ENCODE measurements around the gene SOS2.
A peak's percentile ranks its signal among the peaks of the same experiment; 100 is the strongest.

SOS2 gene

DNA sequence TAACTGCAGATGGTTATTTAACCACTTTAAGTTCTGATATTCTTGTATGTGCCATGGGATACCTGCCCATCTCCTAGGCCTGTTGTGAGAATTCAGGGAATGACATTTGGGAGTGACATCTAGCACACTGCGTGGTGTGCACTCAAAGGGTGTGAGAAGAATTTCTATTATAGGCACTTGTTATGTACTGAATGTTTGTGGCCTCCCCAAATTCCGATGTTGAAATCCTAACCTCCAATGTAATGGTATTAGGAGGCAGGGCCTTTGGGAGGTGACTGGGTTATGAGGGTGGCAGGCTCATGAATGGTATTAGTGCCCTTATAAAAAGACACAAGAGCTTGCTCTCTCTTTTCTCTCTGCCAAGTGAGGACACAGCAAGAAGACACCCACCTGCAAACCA lies 142.6 kb downstream of the SOS2 start:
- H3K27me3 ChIP-seq (ENCODE audit: control insufficient read depth in 1 of 2, insufficient read depth in 2 of 2, low read length in 2 of 2) = no peaks in the 10 kb centered on the region
- H3K4me1 ChIP-seq (ENCODE audit: control insufficient read depth in 1 of 2, insufficient read depth in 2 of 2, low read length in 2 of 2) = peaks cover 3 to 5% of the 10 kb centered on the region in 2 donors
- H3K9ac ChIP-seq (ENCODE audit: low read depth in 1 of 2, low read length in 2 of 2) = no peak overlapping the region
- no peak overlapping the region for H3K4me3 ChIP-seq (ENCODE audit: low read depth in 1 of 2, low read length in 2 of 2)
- no peak overlapping the region for H3K27ac ChIP-seq (ENCODE audit: low read depth, low read length)
- no peaks in the 10 kb centered on the region for H3K9me3 ChIP-seq (ENCODE audit: control insufficient read depth in 1 of 2, low read length in 2 of 2)
- H3K36me3 ChIP-seq (ENCODE audit: control insufficient read depth in 1 of 2, insufficient read depth in 2 of 2, low read length in 2 of 2) = no peaks in the 10 kb centered on the region

DNA sequence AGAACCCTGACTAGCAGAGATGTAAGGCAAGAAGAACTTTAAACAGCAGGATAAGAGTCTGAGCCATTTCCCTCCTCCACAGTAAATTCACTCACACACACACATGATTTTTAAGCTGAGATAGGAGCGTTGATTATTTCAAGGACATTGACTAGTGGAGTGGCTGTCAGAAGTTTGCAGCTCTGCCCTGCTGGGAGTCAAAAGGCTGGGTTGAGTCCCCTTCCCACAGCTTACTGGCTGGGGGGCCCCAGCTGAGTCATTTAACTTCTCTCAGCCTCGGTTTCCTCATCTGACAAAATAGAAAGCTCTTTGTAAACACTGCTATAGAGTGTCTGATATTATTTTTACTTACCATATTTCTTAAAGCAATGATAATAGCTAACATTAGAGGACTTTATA lies 143.3 kb downstream of the SOS2 start:
- no peaks in the 10 kb centered on the region for H3K9me3 ChIP-seq (ENCODE audit: control insufficient read depth in 1 of 2, low read length in 2 of 2)
- H3K27me3 ChIP-seq (ENCODE audit: control insufficient read depth in 1 of 2, insufficient read depth in 2 of 2, low read length in 2 of 2) = no peaks in the 10 kb centered on the region
- H3K4me1 ChIP-seq (ENCODE audit: control insufficient read depth in 1 of 2, insufficient read depth in 2 of 2, low read length in 2 of 2) = peaks cover 5 to 9% of the 10 kb centered on the region in 2 donors
- no peak overlapping the region for H3K9ac ChIP-seq (ENCODE audit: low read depth in 1 of 2, low read length in 2 of 2)
- H3K27ac ChIP-seq (ENCODE audit: low read depth, low read length) = no peak overlapping the region
- no peaks in the 10 kb centered on the region for H3K36me3 ChIP-seq (ENCODE audit: control insufficient read depth in 1 of 2, insufficient read depth in 2 of 2, low read length in 2 of 2)
- no peak overlapping the region for H3K4me3 ChIP-seq (ENCODE audit: low read depth in 1 of 2, low read length in 2 of 2)

DNA sequence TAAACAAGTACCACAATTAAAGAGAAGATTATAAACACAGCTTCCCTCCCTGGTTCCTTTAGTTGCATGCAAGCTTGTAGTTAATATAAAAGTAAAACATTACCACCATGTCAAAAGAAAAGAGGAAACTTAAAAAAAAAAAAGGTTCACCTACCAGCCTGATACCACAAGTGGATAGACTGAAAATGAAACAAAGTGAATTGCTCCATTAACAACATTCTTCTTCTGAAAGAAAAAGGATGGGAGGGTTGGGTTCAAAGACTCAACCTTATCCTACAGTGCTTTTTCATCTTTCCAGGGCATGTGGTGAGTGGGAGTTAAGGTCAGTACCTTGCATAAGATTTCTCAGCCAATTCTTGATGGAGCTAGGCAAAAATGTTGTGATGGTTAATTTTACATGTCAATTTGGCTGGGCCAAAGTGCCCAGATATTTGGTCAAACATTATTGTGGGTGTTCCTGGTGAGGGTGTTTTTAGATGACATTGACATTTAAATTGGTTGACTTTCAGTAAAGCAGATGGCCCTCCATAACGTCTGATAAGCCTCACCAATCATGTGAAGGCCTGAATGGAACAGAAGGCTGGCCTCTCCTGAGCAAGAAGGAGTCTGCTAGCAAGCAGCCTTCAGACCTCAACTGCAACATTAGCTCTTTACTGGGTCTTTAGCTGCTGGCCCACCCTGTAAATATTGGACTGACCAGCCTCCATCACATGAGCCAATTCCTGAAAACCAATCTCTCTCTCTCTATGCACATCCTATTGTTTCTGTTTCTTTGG lies 143.8 kb downstream of the SOS2 start:
- no peak overlapping the region for H3K27ac ChIP-seq (ENCODE audit: low read depth, low read length)

DNA sequence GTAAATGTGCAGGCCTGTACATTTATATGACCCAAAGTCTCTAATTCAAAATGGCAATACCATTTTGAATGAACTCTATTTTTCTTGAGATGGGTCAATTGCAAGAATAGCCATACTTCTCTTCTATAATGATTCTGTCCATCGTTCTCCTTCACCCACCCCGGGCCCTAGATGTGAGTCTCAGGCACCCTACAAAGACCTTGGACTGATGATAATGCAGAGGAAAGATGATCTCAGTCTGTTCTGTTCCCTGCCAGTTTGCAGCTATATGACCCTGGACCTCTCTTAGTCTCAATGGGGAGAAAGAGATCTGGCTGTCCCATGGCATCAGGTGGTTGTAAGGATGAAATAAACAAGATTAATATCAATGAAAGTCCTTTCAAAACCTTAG lies 145.1 kb downstream of the SOS2 start:
- Histone ChIP-seq H3K27ac (ENCODE audit: low read depth, low read length) (no peak overlapping the region), H3K4me1 (ENCODE audit: control insufficient read depth in 1 of 2, insufficient read depth in 2 of 2, low read length in 2 of 2) (peaks cover 5 to 9% of the 10 kb centered on the region in 2 donors), H3K9ac (ENCODE audit: low read depth in 1 of 2, low read length in 2 of 2) (no peak overlapping the region), H3K9me3 (ENCODE audit: control insufficient read depth in 1 of 2, low read length in 2 of 2) (no peaks in the 10 kb centered on the region), H3K27me3 (ENCODE audit: control insufficient read depth in 1 of 2, insufficient read depth in 2 of 2, low read length in 2 of 2) (no peaks in the 10 kb centered on the region), H3K4me3 (ENCODE audit: low read depth in 1 of 2, low read length in 2 of 2) (no peak overlapping the region), H3K36me3 (ENCODE audit: control insufficient read depth in 1 of 2, insufficient read depth in 2 of 2, low read length in 2 of 2) (no peaks in the 10 kb centered on the region)

More for the DNA sequence above, 143.8 kb downstream of the SOS2 start:
- H3K4me1 ChIP-seq (ENCODE audit: control insufficient read depth in 1 of 2, insufficient read depth in 2 of 2, low read length in 2 of 2) = peaks cover 5 to 9% of the 10 kb centered on the region in 2 donors
- no peaks in the 10 kb centered on the region for H3K36me3 ChIP-seq (ENCODE audit: control insufficient read depth in 1 of 2, insufficient read depth in 2 of 2, low read length in 2 of 2)
- H3K9me3 ChIP-seq (ENCODE audit: control insufficient read depth in 1 of 2, low read length in 2 of 2) = no peaks in the 10 kb centered on the region
- no peak overlapping the region for H3K9ac ChIP-seq (ENCODE audit: low read depth in 1 of 2, low read length in 2 of 2)
- no peak overlapping the region for H3K4me3 ChIP-seq (ENCODE audit: low read depth in 1 of 2, low read length in 2 of 2)
- H3K27me3 ChIP-seq (ENCODE audit: control insufficient read depth in 1 of 2, insufficient read depth in 2 of 2, low read length in 2 of 2) = no peaks in the 10 kb centered on the region

DNA sequence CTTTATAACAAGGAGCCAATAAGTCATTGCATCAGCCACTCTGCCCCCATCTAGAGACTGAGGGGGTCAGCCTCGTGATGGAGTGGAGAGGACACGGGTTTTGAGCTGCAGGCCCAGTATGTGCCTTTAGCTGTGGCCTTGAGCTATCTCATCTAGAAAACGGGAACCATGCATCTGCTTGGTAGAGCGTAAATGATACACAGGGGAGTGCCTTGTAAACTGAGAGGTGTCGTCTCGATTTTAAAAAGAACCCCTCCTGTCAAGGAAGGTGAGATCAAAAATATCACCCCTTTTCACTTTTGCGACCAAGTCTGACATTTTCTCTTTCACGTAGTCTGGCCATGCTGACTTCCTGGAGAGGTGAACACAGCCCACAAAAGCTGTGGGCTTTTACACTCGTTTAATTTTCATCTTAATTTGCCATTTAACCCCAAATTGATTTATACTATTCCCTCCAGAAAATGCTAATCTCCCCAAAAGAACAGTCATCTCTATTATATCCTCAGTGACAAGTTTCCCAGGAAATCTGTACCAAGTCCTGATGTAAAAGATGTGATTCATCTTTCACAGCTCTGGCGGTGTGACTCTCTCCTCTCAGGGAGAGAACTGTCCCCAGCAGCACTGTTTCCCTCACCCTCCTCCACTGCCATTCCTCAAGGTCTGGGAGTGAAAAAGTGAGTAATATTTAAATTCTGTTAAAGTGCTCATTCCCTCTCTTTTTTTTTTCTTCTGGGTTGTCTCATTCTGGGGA lies 145.6 kb downstream of the SOS2 start:
- no peaks in the 10 kb centered on the region for H3K9me3 ChIP-seq (ENCODE audit: control insufficient read depth in 1 of 2, low read length in 2 of 2)
- no peak overlapping the region for H3K9ac ChIP-seq (ENCODE audit: low read depth in 1 of 2, low read length in 2 of 2)
- no peak overlapping the region for H3K4me3 ChIP-seq (ENCODE audit: low read depth in 1 of 2, low read length in 2 of 2)
- peaks cover 5 to 9% of the 10 kb centered on the region in 2 donors for H3K4me1 ChIP-seq (ENCODE audit: control insufficient read depth in 1 of 2, insufficient read depth in 2 of 2, low read length in 2 of 2)
- H3K27me3 ChIP-seq (ENCODE audit: control insufficient read depth in 1 of 2, insufficient read depth in 2 of 2, low read length in 2 of 2) = no peaks in the 10 kb centered on the region
- no peak overlapping the region for H3K27ac ChIP-seq (ENCODE audit: low read depth, low read length)
- H3K36me3 ChIP-seq (ENCODE audit: control insufficient read depth in 1 of 2, insufficient read depth in 2 of 2, low read length in 2 of 2) = no peaks in the 10 kb centered on the region

DNA sequence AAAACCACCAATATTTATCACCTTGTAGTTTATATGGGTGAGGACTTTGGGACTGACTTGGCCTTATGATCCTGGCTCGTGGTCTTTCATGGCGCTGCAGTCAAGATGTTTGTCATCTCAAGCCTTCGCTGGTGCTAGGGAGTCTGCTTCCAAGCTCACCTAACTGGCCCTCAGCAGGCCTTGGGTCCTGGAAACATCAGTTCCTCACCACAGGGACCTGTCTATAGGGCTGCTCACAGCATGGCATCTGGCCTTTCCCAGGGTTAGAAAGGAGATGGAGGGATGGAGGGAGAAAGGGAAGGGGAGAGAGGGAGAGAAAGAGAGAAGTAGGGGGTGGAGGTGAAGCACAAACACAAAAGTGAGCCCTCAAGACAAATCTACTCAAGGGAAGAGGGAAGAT lies 146.7 kb downstream of the SOS2 start:
- no peak overlapping the region for H3K27ac ChIP-seq (ENCODE audit: low read depth, low read length)
- no peaks in the 10 kb centered on the region for H3K36me3 ChIP-seq (ENCODE audit: control insufficient read depth in 1 of 2, insufficient read depth in 2 of 2, low read length in 2 of 2)
- no peaks in the 10 kb centered on the region for H3K27me3 ChIP-seq (ENCODE audit: control insufficient read depth in 1 of 2, insufficient read depth in 2 of 2, low read length in 2 of 2)
- H3K4me1 ChIP-seq (ENCODE audit: control insufficient read depth in 1 of 2, insufficient read depth in 2 of 2, low read length in 2 of 2) = peaks cover 5% of the 10 kb centered on the region in 2 donors
- H3K9me3 ChIP-seq (ENCODE audit: control insufficient read depth in 1 of 2, low read length in 2 of 2) = no peaks in the 10 kb centered on the region
- no peak overlapping the region for H3K4me3 ChIP-seq (ENCODE audit: low read depth in 1 of 2, low read length in 2 of 2)
- no peak overlapping the region for H3K9ac ChIP-seq (ENCODE audit: low read depth in 1 of 2, low read length in 2 of 2)

DNA sequence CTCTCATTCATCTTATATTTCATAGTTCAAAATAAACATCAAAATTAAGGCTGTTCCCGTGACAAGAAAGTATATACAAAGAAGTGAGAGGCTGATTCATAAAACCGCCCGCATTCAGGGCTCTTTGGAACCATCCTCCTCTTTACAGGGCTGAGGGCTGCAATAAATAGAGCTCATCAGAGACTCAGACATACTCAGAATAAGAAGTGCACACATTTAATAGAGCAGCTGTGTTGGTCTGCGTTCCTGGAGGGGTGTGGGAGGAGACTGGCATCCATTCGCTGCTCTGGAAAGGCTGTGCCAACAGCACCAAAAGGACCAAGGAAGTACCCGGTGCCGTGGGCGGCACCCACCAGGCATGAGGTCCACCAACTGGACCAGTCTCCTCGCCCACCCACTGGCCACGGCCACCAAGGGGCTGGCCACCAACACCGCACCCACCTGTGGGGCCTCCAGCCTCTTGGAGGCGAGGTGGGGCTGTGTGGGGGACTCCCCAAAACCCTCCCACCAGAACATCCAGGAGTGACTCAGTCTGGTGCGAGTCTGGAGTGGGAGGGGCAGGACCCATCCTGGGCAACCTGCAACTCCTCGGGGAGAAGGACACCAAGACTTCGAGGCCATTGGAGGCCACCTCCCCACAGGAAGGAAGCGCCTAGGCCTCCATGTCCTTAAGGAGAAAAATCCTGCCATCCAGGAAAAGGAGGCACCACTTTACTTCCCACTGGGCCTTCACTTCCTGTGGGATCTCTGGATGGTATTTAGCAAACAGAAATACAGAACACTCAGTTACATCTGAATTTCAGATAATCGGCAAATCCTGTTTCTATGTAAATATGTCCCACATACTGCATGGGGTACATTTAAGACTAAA lies 147.7 kb downstream of the SOS2 start:
- Histone ChIP-seq H3K36me3 (ENCODE audit: control insufficient read depth in 1 of 2, insufficient read depth in 2 of 2, low read length in 2 of 2) (no peaks in the 10 kb centered on the region), H3K27me3 (ENCODE audit: control insufficient read depth in 1 of 2, insufficient read depth in 2 of 2, low read length in 2 of 2) (no peaks in the 10 kb centered on the region), H3K9me3 (ENCODE audit: control insufficient read depth in 1 of 2, low read length in 2 of 2) (no peaks in the 10 kb centered on the region), H3K9ac (ENCODE audit: low read depth in 1 of 2, low read length in 2 of 2) (peak overlapping the region; percentile 26), H3K27ac (ENCODE audit: low read depth, low read length) (peak overlapping the region; percentile 63), H3K4me1 (ENCODE audit: control insufficient read depth in 1 of 2, insufficient read depth in 2 of 2, low read length in 2 of 2) (peaks cover 5% of the 10 kb centered on the region in 2 donors), H3K4me3 (ENCODE audit: low read depth in 1 of 2, low read length in 2 of 2) (no peak overlapping the region)

DNA sequence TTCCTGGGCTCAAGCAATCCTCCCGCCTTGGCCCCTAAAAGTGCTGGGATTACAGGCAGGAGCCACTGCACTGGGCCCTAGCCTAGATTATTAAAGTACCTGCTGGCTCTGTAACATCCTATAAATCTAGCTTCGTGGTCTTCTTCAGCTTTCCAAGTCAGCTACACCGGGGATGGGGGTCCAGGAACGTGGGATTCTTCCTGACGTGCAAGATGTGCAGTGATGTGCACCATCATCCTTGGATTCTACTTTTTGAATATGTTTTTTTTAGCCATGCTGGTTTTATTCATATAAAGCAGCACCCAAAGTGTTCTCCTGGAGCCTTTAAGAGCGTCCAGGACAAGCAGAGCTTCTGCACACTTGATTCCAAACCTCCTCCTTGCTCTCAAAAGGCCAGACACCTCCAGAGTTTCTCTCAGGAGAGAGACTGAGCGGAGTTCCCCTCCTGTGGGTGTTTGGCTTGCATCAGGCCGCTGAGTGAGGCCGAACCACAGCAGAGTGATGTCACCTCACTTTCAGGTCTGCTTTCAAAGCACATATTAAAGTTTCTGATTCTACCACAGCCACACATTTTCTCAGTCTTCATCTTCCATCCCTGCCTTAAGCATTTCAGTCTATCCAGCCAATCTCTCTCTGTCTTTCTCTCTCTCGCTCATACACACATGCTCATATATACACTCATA lies 148.5 kb downstream of the SOS2 start:
- peaks cover 5% of the 10 kb centered on the region in 2 donors for H3K4me1 ChIP-seq (ENCODE audit: control insufficient read depth in 1 of 2, insufficient read depth in 2 of 2, low read length in 2 of 2)
- H3K27ac ChIP-seq (ENCODE audit: low read depth, low read length) = peak overlapping the region; percentile 53
- H3K4me3 ChIP-seq (ENCODE audit: low read depth in 1 of 2, low read length in 2 of 2) = no peak overlapping the region
- no peaks in the 10 kb centered on the region for H3K36me3 ChIP-seq (ENCODE audit: control insufficient read depth in 1 of 2, insufficient read depth in 2 of 2, low read length in 2 of 2)
- H3K9ac ChIP-seq (ENCODE audit: low read depth in 1 of 2, low read length in 2 of 2) = peak overlapping the region; percentile 26
- H3K9me3 ChIP-seq (ENCODE audit: control insufficient read depth in 1 of 2, low read length in 2 of 2) = no peaks in the 10 kb centered on the region
- H3K27me3 ChIP-seq (ENCODE audit: control insufficient read depth in 1 of 2, insufficient read depth in 2 of 2, low read length in 2 of 2) = no peaks in the 10 kb centered on the region

DNA sequence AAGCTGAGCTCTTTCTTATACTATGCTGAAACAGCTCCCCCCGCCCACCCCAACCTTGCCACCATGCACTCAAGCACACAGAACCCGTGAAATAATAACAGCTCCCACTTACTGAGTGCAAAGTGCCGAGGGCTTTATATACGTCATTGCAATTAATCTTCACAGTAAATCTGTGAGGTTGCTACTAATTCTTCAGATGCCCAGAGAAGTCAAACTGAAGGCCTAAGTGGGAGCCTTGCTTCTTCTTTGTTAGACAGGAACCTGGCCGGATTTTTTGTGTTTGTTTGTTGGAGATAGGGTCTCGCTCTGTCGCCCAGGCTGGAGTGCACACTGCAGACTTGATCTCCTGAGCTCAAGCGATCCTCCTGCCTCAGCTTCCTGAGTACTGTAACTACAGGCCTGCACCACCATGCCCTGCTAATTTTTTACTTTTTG lies 149.1 kb downstream of the SOS2 start:
- Histone ChIP-seq H3K4me1 (ENCODE audit: control insufficient read depth in 1 of 2, insufficient read depth in 2 of 2, low read length in 2 of 2) (peaks cover 5% of the 10 kb centered on the region in 2 donors), H3K36me3 (ENCODE audit: control insufficient read depth in 1 of 2, insufficient read depth in 2 of 2, low read length in 2 of 2) (no peaks in the 10 kb centered on the region), H3K4me3 (ENCODE audit: low read depth in 1 of 2, low read length in 2 of 2) (no peak overlapping the region), H3K27me3 (ENCODE audit: control insufficient read depth in 1 of 2, insufficient read depth in 2 of 2, low read length in 2 of 2) (no peaks in the 10 kb centered on the region), H3K27ac (ENCODE audit: low read depth, low read length) (no peak overlapping the region), H3K9me3 (ENCODE audit: control insufficient read depth in 1 of 2, low read length in 2 of 2) (no peaks in the 10 kb centered on the region), H3K9ac (ENCODE audit: low read depth in 1 of 2, low read length in 2 of 2) (no peak overlapping the region)
